Caco-2 (cell line): ENCODE data around the gene ESR2. TPM values are rescaled to one million over a fixed set of nuclear protein-coding genes. Genes with fewer than 3 reads are reported as not detected.

ENCODE experiments used
- BruUV-seq: library from RNA; stranded (reverse); fragments of 400-500 nt; replicated peaks from 2 replicates; lab custom pipeline; 2021; lab: Mats Ljungman, UMichigan
- CTCF ChIA-PET: fragments of 300-600 bp; sonication (Branson Sonifier 250); formaldehyde crosslinking; loops from one replicate; lab custom pipeline; 2022; ENCODE audit warnings: antibody characterized with exemption; lab: Charles Lee
- POLR2A ChIA-PET: fragments of 300-600 bp; sonication (Branson Sonifier 250); formaldehyde crosslinking; loops from one replicate; lab custom pipeline; 2022; ENCODE audit warnings: antibody characterized with exemption; lab: Charles Lee
- DNase-seq, 2 experiments: peaks; one replicate each; pipeline versions ENCODE4 v3.0.0 to v3.0.0-alpha.2; 2020 to 2022
- H3K27me3 ChIP-seq: replicated peaks from 2 replicates; pipeline ENCODE4 v1.6.0; 2011; ENCODE audit warnings: low read length; ENCODE audit not compliant: control insufficient read depth, insufficient read depth
- H3K36me3 ChIP-seq: 2 replicates; pipeline ENCODE4 v1.5.1; 2011; ENCODE audit warnings: low read length; ENCODE audit not compliant: control insufficient read depth, insufficient read depth
- H3K4me1 ChIP-seq: fragments of 250-450 bp; sonication (Bioruptor Pico); 2 replicates; pipeline ENCODE4 v1.5.1; 2020; ENCODE audit warnings: mild to moderate bottlenecking
- H3K4me3 ChIP-seq: 2 replicates; pipeline ENCODE4 v1.5.1; 2011; ENCODE audit warnings: low read depth, mild to moderate bottlenecking, control low read depth, low read length
- H3K9me3 ChIP-seq: fragments of 250-450 bp; sonication (Bioruptor Pico); 2 replicates; pipeline ENCODE4 v1.5.1; 2020; ENCODE audit warnings: mild to moderate bottlenecking, moderate library complexity
- H3K27ac Mint-ChIP-seq: one replicate; pipeline ENCODE4 v1.8.0; 2022; ENCODE audit warnings: mixed read lengths; ENCODE audit not compliant: unreplicated experiment
- H3K27me3 Mint-ChIP-seq: one replicate; pipeline ENCODE4 v1.8.0; 2022; ENCODE audit warnings: mixed read lengths; ENCODE audit not compliant: insufficient read depth, unreplicated experiment
- H3K36me3 Mint-ChIP-seq: one replicate; pipeline ENCODE4 v1.8.0; 2022; ENCODE audit warnings: mild to moderate bottlenecking, mixed read lengths; ENCODE audit not compliant: insufficient read depth, unreplicated experiment
- H3K4me1 Mint-ChIP-seq: one replicate; pipeline ENCODE4 v1.8.0; 2022; ENCODE audit warnings: low read depth, mixed read lengths; ENCODE audit not compliant: unreplicated experiment
- H3K4me3 Mint-ChIP-seq: one replicate; pipeline ENCODE4 v1.8.0; 2022; ENCODE audit warnings: mild to moderate bottlenecking, moderate library complexity, mixed read lengths; ENCODE audit not compliant: unreplicated experiment
- H3K9me3 Mint-ChIP-seq: one replicate; pipeline ENCODE4 v1.8.0; 2022; ENCODE audit warnings: mixed read lengths; ENCODE audit not compliant: unreplicated experiment
- intact Hi-C: fragments of 100-400 bp; cut with micrococcal nuclease; formaldehyde crosslinking; loops from one replicate; pipeline ENCODE4 v1.10.0; 2022; ENCODE audit not compliant: unreplicated experiment
- total RNA-seq: library from RNA; stranded (reverse); gene quantifications from 2 replicates; pipeline ENCODE4 v1.2.3, GENCODE V29; 2022
- TF ChIP-seq, protein P1 (sequence below), 2 experiments: fragments of 200-600 bp in 1 of 2; IDR thresholded peaks; 1 replicate in 1 of 2; 2 replicates in 1 of 2; pipeline versions ENCODE4 v1.5.1 to v1.8.0; 2011 to 2022; ENCODE audit warnings: antibody characterized with exemption in 1 of 2, control low read depth in 1 of 2, inconsistent platforms in 1 of 2, low read depth in 1 of 2, low read length in 1 of 2, mild to moderate bottlenecking in 1 of 2, moderate library complexity in 1 of 2; ENCODE audit not compliant: insufficient read depth in 1 of 2, severe bottlenecking in 1 of 2, unreplicated experiment in 1 of 2

ESR2 gene
- total RNA-seq, 1 experiment from 2014 or later, result 0.23 TPM

DNA sequence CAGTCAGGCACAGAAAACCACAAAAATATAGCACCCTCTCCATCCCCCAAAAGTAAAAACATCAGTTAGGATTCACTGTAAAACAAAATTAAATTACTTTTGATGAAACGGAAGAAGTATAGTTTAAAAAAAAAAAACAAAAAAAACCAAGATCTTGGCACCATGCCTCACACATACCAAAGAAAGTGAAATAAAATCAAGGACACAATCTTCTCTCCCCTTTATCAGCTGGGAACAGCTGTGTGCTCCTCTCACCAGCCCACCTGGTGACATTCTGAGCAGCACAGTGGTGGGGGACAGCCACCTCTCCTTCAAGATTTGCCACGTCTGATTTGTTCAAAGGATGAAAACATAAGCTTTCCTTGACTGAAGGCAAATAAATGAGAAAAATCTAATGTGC is 55.5 kb downstream of the ESR2 start:
- Histone ChIP-seq H3K36me3 (no peaks in the 10 kb centered on the region), H3K4me1 (no peaks in the 10 kb centered on the region), H3K27me3 (no peaks in the 10 kb centered on the region), H3K9me3 (no peaks in the 10 kb centered on the region), H3K4me3 (no peak overlapping the region)
- TF ChIP-seq, protein P1, sequence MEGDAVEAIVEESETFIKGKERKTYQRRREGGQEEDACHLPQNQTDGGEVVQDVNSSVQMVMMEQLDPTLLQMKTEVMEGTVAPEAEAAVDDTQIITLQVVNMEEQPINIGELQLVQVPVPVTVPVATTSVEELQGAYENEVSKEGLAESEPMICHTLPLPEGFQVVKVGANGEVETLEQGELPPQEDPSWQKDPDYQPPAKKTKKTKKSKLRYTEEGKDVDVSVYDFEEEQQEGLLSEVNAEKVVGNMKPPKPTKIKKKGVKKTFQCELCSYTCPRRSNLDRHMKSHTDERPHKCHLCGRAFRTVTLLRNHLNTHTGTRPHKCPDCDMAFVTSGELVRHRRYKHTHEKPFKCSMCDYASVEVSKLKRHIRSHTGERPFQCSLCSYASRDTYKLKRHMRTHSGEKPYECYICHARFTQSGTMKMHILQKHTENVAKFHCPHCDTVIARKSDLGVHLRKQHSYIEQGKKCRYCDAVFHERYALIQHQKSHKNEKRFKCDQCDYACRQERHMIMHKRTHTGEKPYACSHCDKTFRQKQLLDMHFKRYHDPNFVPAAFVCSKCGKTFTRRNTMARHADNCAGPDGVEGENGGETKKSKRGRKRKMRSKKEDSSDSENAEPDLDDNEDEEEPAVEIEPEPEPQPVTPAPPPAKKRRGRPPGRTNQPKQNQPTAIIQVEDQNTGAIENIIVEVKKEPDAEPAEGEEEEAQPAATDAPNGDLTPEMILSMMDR (IDR thresholded peaks at IDR 0.05; ENCODE audit: insufficient read depth in 1 of 2, low read depth in 1 of 2, low read length in 1 of 2, severe bottlenecking in 1 of 2, unreplicated experiment in 1 of 2), result no peak
- no peak for DNase-seq
- Mint-ChIP-seq H3K4me1 (no peaks in the 10 kb centered on the region), H3K27ac (no peak overlapping the region), H3K9me3 (no peaks in the 10 kb centered on the region), H3K27me3 (no peaks in the 10 kb centered on the region), H3K4me3 (no peak overlapping the region), H3K36me3 (peaks cover 9% of the 10 kb centered on the region)
- intact Hi-C loops, result no loop called here
- ChIA-PET CTCF (no interaction called here), POLR2A (no interaction called here)
- no TSS peak for BruUV-seq

DNA sequence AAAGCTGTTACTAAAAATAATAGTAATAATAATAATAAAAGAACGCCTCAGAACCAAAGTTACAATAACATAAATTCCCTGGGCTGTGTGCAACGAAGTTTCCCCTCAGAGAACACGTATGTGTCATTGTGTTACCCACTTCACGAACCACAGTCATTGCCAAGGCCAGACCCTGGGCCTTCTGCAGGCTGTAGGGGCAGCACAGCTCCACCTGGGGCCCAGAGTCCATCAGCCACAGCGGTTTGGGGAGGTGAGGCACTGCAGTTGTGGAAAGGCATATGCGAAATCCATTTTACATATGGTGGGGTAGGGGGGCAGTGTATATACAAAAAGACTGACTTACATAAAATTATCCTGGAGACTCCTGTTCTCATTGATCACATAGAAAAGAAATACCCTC is 56.1 kb downstream of the ESR2 start:
- no peak for DNase-seq
- Mint-ChIP-seq H3K27me3 (no peaks in the 10 kb centered on the region), H3K4me1 (no peaks in the 10 kb centered on the region), H3K27ac (no peak overlapping the region), H3K36me3 (peaks cover 9% of the 10 kb centered on the region), H3K9me3 (no peaks in the 10 kb centered on the region), H3K4me3 (no peak overlapping the region)
- POLR2A ChIA-PET, result no interaction called here
- CTCF ChIA-PET, result no interaction called here
- Histone ChIP-seq H3K27me3 (no peaks in the 10 kb centered on the region), H3K36me3 (no peaks in the 10 kb centered on the region), H3K9me3 (no peaks in the 10 kb centered on the region), H3K4me1 (no peaks in the 10 kb centered on the region), H3K4me3 (no peak overlapping the region)
- TF ChIP-seq, protein P1 (IDR thresholded peaks at IDR 0.05; ENCODE audit: insufficient read depth in 1 of 2, low read depth in 1 of 2, low read length in 1 of 2, severe bottlenecking in 1 of 2, unreplicated experiment in 1 of 2), result peak in 1 of 2 experiments; percentile 1
- intact Hi-C loops, result no loop called here
- BruUV-seq, result no TSS peak

DNA sequence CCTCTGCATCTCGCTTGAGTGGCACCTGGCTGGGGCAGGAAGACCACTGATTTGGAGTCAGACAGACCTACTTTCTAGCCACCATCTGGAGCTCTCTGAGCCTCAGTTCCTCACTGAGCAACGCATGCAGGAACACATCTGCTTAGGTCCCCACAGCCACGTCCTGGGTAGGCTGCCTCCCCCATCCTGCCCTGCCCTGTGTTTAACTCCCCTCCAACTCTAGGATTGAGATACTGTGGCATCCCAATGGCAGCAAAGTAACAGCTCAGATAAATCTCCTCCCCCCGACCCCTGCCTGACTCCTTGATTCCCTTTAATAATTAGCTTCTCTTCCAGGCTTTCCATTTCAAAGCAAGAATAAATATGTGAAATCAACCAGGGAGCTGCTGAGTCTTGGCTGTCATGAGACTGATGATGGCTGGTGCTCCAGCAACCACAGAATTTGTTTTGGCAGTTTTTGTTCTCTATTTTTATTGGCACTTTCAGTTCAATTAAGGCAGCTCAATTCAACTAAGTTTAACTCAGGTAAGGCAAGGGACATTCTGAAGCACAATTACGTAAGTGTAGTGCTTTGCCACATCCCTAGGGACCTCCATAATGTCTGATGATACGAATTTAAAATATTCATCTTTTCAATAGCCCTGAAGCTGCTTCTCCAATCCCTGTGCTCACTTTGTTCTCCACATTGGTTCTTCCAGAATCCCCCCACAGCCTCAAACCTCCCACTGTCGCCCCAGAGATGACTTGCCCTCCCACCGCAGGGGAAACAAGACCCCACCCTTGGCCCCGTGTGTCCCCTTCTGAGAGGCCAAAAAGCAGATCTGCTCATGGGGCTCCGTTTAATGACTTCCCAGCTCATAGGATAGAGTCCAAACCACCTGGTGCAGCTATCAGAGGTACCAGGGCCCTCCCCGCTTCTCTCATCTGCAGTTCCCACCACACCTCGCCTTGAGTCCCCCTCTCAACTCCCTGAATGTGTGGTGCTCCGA is 58.2 kb downstream of the ESR2 start:
- Histone ChIP-seq H3K4me3 (no peak overlapping the region), H3K27me3 (no peaks in the 10 kb centered on the region), H3K4me1 (no peaks in the 10 kb centered on the region), H3K36me3 (no peaks in the 10 kb centered on the region; the same call in 1 of the 2 replicates), H3K9me3 (no peaks in the 10 kb centered on the region)
- no peak overlapping the region for H3K4me3 Mint-ChIP-seq
- CTCF ChIA-PET, result no interaction called here
- H3K36me3 Mint-ChIP-seq, result peaks cover 9% of the 10 kb centered on the region
- H3K9me3 Mint-ChIP-seq, result no peaks in the 10 kb centered on the region
- intact Hi-C loops, result no loop called here
- no peaks in the 10 kb centered on the region for H3K4me1 Mint-ChIP-seq
- H3K27me3 Mint-ChIP-seq, result no peaks in the 10 kb centered on the region
- TF ChIP-seq, protein P1 (IDR thresholded peaks at IDR 0.05; ENCODE audit: insufficient read depth in 1 of 2, low read depth in 1 of 2, low read length in 1 of 2, severe bottlenecking in 1 of 2, unreplicated experiment in 1 of 2), result no peak
- DNase-seq, result no peak
- peak overlapping the region; percentile 1 for H3K27ac Mint-ChIP-seq
- no TSS peak for BruUV-seq
- POLR2A ChIA-PET, result no interaction called here
